HG03135 (cell line): ENCODE measurements around the gene HBA1.
"Not testable (repeated sequence)": the region's sequence is repeated elsewhere in the genome, so short reads cannot be mapped to it uniquely, and the experiment has no call there.

Source experiments
- ATAC-seq: cut with Tn5 transposase; IDR thresholded peaks from one replicate; pipeline ENCODE4 v1.9.1; 2021; ENCODE audit warnings: mild to moderate bottlenecking, moderate library complexity; ENCODE audit not compliant: unreplicated experiment

HBA1 gene

GRCh38 chr16:173928-174769, 2.3 kb upstream of the HBA1 start:
- ATAC-seq: not testable (repeated sequence)

DNA sequence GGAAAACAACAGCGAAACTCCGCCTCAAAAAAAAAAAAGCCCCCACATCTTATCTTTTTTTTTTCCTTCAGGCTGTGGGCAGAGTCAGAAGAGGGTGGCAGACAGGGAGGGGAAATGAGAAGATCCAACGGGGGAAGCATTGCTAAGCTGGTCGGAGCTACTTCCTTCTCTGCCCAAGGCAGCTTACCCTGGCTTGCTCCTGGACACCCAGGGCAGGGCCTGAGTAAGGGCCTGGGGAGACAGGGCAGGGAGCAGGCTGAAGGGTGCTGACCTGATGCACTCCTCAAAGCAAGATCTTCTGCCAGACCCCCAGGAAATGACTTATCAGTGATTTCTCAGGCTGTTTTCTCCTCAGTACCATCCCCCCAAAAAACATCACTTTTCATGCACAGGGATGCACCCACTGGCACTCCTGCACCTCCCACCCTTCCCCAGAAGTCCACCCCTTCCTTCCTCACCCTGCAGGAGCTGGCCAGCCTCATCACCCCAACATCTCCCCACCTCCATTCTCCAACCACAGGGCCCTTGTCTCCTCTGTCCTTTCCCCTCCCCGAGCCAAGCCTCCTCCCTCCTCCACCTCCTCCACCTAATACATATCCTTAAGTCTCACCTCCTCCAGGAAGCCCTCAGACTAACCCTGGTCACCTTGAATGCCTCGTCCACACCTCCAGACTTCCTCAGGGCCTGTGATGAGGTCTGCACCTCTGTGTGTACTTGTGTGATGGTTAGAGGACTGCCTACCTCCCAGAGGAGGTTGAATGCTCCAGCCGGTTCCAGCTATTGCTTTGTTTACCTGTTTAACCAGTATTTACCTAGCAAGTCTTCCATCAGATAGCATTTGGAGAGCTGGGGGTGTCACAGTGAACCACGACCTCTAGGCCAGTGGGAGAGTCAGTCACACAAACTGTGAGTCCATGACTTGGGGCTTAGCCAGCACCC, 1.2 kb upstream of the HBA1 start:
- ATAC-seq: no peak

DNA sequence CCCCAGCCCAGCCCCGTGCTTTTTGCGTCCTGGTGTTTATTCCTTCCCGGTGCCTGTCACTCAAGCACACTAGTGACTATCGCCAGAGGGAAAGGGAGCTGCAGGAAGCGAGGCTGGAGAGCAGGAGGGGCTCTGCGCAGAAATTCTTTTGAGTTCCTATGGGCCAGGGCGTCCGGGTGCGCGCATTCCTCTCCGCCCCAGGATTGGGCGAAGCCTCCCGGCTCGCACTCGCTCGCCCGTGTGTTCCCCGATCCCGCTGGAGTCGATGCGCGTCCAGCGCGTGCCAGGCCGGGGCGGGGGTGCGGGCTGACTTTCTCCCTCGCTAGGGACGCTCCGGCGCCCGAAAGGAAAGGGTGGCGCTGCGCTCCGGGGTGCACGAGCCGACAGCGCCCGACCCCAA, 474 bp upstream of the HBA1 start:
- ATAC-seq: not testable (repeated sequence)

DNA sequence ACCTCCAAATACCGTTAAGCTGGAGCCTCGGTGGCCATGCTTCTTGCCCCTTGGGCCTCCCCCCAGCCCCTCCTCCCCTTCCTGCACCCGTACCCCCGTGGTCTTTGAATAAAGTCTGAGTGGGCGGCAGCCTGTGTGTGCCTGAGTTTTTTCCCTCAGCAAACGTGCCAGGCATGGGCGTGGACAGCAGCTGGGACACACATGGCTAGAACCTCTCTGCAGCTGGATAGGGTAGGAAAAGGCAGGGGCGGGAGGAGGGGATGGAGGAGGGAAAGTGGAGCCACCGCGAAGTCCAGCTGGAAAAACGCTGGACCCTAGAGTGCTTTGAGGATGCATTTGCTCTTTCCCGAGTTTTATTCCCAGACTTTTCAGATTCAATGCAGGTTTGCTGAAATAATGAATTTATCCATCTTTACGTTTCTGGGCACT, 928 bp downstream of the HBA1 start:
- no peak for ATAC-seq

DNA sequence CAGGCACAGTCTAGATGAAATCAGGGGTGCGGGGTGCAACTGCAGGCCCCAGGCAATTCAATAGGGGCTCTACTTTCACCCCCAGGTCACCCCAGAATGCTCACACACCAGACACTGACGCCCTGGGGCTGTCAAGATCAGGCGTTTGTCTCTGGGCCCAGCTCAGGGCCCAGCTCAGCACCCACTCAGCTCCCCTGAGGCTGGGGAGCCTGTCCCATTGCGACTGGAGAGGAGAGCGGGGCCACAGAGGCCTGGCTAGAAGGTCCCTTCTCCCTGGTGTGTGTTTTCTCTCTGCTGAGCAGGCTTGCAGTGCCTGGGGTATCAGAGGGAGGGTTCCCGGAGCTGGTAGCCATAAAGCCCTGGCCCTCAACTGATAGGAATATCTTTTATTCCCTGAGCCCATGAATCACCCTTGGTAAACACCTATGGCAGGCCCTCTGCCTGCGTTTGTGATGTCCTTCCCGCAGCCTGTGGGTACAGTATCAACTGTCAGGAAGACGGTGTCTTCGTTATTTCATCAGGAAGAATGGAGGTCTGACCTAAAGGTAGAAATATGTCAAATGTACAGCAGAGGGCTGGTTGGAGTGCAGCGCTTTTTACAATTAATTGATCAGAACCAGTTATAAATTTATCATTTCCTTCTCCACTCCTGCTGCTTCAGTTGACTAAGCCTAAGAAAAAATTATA, 1.6 kb downstream of the HBA1 start:
- ATAC-seq: no peak

DNA sequence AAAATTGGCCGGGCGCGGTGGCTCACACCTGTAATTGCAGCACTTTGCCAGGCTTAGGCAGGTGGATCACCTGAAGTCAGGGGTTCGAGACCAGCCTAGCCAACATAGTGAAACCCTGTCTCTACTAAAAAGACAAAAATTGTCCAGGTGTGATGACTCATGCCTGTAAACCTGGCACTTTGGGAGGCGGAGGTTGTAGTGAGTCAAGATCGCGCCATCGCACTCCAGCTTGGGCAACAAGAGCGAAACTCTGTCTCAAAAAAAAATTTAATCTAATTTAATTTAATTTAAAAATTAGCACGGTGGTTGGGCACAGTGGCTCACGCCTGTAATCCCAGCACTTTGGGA, 2.2 kb downstream of the HBA1 start:
- no peak for ATAC-seq

DNA sequence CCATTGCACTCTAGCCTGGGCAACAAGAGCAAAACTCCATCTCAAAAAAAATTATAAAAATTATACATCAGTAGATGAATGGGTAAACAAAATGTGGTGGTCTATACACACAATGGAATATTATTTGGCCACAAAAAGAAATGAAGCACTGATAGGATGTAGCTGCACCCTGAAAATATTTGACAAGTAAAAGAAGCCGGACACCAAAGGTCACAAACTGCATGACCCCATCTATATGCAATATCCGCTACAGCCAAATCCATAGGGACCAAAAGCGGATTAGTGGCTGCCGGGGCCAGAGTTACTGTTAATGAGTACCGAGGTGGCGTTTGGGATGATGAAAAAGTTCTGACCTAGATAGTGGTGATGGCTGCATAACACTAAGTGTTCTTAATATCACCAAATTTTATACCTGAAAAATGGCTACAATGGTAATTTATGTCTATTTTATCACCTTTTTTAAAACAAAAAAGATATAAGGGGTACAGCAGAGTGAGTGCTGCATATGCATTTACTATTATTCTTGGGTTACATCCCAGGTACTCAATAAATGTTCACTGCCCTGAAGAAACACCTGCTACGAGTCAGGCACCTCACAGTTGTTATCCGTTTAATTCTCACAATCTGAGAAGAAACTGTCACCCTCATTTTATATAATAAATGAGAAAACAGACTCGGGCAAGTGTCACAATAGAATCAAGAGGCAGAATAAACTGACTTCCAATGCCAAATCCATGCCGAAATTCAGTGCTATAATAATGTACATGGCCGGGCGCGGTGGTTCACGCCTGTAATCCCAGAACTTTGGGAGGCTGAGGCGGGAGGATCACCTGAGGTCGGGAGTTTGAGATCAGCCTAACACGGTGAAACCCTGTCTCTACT, 3.0 kb downstream of the HBA1 start:
- ATAC-seq: no peak

DNA sequence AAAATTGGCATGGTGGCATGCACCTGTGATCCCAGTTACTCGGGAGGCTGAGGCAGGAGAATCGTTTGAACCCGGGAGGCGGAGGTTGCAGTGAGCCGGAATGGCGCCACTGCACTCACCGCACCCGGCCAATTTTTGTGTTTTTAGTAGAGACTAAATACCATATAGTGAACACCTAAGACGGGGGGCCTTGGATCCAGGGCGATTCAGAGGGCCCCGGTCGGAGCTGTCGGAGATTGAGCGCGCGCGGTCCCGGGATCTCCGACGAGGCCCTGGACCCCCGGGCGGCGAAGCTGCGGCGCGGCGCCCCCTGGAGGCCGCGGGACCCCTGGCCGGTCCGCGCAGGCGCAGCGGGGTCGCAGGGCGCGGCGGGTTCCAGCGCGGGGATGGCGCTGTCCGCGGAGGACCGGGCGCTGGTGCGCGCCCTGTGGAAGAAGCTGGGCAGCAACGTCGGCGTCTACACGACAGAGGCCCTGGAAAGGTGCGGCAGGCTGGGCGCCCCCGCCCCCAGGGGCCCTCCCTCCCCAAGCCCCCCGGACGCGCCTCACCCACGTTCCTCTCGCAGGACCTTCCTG, 3.7 kb downstream of the HBA1 start, which contains the start of gene HBQ1:
Gene HBQ1 (plus strand): TSS at position 359 of the 575 bp plus-strand sequence. CDS start 28 bp downstream, at position 387.
- no peak for ATAC-seq

GRCh38 chr16:180681-181564, 4.4 kb downstream of the HBA1 start:
- no peak for ATAC-seq

DNA sequence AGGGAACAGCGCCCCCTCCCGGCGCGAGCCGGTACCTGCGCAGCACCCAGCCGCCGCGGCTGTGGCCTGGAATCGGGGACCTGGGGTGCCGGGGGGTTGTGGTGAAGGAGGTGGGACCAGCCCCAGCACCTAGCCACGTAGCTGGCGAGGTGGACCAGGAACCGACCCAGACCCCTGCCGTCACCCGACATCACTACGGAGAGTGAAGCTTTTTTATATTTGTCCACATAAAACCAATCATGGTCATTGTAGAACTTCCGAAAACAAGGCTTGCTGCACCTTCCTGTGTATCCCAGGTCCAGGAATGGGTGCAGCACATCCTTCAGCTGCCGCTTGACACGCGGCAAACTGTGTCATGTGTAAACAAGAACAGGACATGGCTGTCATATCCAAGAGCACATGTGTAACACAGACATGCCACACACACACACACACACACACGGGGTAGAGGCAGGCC, 5.1 kb downstream of the HBA1 start:
- ATAC-seq: no peak

DNA sequence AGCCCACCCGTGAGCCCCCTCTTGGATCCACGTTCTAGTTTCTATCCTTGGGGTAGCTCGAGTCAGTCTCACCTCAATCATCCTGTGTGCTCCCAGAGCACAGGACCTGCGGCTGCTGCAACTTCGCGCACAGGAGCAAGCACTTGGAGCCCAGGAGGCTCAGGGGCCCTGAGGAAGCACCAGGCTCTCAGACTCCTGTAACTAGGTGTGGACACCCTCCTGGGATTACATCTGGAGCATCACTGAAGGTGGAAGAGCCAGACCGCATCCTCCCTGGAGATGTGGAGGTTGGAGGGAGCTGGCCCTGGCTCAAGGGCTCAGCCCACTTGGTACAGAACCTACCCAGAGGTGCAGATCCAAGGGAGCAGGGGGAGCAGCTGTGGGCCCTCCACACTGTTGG, 6.5 kb downstream of the HBA1 start:
- ATAC-seq: no peak

DNA sequence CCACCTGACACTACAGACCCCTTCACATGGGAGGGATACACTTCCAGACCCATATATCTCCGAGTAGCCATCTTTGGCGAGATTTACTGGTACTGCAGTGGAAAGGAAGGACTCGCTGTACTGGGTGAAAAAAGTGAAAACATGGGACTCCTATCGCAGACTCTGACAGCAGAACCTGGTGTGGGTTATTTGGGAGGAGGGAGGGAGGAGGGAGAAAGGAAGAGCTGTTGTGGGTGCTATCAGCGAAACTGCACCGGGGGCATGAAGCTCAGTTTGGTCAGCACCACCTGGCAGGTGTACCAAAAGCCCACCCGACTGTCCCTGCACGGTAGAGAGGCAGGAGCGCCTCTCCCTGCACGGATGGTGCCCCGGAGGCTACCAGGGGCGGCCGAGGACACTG, 8.7 kb downstream of the HBA1 start:
- ATAC-seq: no peak

DNA sequence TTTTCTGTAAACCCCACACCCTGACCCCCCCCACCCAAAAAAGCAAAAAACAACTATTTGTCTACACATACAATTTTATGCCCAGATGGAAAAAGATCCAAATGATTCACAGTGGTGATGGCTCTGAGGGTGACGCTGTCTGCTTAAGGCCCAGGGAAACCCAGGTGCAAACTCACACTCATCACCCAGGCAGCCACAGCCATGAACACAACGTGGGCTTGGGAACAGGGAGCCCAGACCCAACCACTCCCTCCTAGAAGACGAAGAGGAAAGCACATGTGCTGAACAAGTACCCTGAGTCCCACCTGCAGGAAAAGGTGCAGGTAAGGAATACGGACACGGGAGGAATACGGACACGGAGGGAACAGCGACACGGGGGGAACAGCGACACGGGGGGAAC, 9.2 kb downstream of the HBA1 start:
- no peak for ATAC-seq

GRCh38 chr16:187330-187729, 10.8 kb downstream of the HBA1 start:
- ATAC-seq: no peak

DNA sequence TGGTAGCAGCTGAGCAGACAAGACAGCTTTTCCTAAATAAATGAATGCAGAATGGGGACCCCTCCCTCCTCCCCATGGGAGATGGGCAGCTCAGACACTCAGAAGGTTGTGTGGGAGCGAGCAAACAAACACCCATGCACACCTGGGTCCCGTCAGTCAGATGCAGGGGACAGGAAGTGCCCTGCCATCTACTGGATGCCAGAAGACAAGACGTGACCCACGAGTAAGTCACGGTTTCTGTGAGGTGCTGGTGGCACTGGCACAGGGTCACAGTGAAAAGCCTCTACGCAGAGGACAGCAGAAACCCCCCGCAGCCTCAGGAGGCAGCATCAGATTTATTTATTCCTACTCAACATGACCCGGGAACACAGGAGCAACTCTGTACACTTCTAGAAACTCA, 12.2 kb downstream of the HBA1 start:
- no peak for ATAC-seq

GRCh38 chr16:189604-190186, 13.2 kb downstream of the HBA1 start:
- no peak for ATAC-seq

DNA sequence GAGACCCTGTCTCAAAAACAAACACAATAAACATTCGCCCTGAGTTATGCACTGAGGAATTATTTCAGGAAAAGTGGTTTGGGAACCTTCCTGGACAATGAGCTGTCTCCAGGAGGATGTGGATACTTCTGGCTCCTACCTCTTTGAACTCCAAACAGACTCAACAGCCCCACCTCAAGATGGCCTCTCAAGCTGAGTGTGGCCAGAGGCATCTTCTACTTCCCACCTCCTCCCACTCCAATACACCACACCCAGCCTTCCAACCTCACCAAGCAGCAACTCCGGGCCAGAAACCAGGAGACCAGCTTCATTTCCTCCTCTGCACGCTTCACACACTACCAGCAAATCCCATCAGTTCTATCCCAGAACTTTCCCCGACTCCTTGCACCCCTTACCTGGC, 15.4 kb downstream of the HBA1 start:
- ATAC-seq: no peak

DNA sequence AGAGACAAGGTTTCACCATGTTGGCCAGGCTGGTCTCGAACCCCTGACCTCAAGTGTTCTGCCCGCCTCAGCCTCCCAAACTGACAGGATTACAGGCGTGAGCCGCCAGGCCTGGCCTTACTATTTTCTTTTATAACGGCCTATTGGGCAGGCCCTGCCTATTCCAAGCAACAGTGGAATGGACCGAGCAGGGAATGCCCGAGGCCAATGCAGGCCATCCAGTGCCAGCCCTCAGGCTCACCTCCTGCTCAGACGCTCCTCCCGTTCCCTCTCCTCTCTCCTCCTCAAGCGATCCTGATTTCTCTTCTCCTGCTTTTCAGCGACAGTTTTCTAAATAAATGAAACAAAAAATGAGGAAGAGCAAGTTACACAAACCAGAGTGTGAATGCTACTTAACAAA, 16.2 kb downstream of the HBA1 start:
- ATAC-seq: no peak

DNA sequence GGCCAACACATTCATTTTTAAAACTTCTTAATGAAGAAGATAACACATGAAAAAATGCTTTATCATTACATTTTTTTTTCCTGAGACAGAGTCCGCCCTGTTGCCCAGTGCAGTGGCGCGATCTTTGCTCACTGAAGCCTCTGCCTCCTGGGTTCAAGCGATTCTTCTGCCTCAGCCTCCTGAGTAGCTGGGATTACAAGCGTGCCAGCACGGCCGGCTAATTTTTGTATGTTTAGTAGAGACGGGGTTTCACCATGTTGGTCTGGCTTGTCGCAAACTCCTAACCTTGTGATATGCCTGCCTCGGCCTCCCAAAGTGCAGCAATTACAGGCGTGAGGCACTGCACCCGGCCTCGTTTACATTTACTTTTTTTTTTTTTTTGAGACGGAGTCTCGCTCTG, 17.0 kb downstream of the HBA1 start:
- ATAC-seq: no peak
